Endothelial cell of umbilical vein (primary cell): ENCODE results near the gene NRROS. TPM values are rescaled to one million over a fixed set of nuclear protein-coding genes. Genes with fewer than 3 reads are reported as not detected.

Source experiments
- BruUV-seq: library from RNA; stranded (reverse); fragments of 400-500 nt; replicated peaks from 2 replicates; lab custom pipeline; 2021; lab: Mats Ljungman, UMichigan
- CTCF ChIA-PET: fragments of 300-600, 350-600 bp; sonication (Branson Sonifier 250); formaldehyde crosslinking; loops from one replicate; lab custom pipeline; 2021; ENCODE audit warnings: antibody characterized with exemption, inconsistent platforms; lab: Charles Lee
- POLR2A ChIA-PET: fragments of 300-600, 350-600 bp; sonication (Branson Sonifier 250); formaldehyde crosslinking; loops from one replicate; lab custom pipeline; 2021; ENCODE audit warnings: antibody characterized with exemption, inconsistent platforms; lab: Charles Lee
- DNase-seq: peaks from one replicate; pipeline ENCODE4 v3.0.0-alpha.2; 2011; ENCODE audit warnings: low read depth, low spot score
- FAIRE-seq: peaks from 2 replicates; lab custom pipeline; 2011; peaks lifted over from hg19 to GRCh38; lab: Jason Lieb, UNC
- H2AFZ ChIP-seq: 2 replicates; pipeline ENCODE4 v1.6.0; 2012; ENCODE audit warnings: low read depth, low read length, control low read depth, inconsistent platforms
- H3K27ac ChIP-seq: 2 replicates; pipeline ENCODE4 v1.5.1; 2011; ENCODE audit warnings: low read depth, mild to moderate bottlenecking, control low read depth, low read length, moderate library complexity; ENCODE audit not compliant: insufficient read depth
- H3K27me3 ChIP-seq, 2 experiments: 2 replicates each; pipeline versions ENCODE4 v1.6.0 to v1.6.1; 2011; ENCODE audit warnings: low read length in 2 of 2, mixed read lengths in 1 of 2; ENCODE audit not compliant: control insufficient read depth in 2 of 2, insufficient read depth in 2 of 2
- H3K36me3 ChIP-seq, 2 experiments: 2 replicates in 1 of 2; 3 replicates in 1 of 2; pipeline ENCODE4 v1.5.1; 2011; ENCODE audit warnings: low read length in 2 of 2, mild to moderate bottlenecking in 1 of 2, moderate library complexity in 1 of 2; ENCODE audit not compliant: control insufficient read depth in 2 of 2, insufficient read depth in 2 of 2; ENCODE audit errors: extremely low read depth in 1 of 2
- H3K4me1 ChIP-seq: 3 replicates; pipeline ENCODE4 v1.5.1; 2011; ENCODE audit warnings: mild to moderate bottlenecking, low read length; ENCODE audit not compliant: control insufficient read depth, insufficient read depth; ENCODE audit errors: extremely low read depth
- H3K4me2 ChIP-seq: 2 replicates; pipeline ENCODE4 v1.6.1; 2011; ENCODE audit warnings: low read length, control low read depth, mixed read lengths; ENCODE audit not compliant: insufficient read depth
- H3K4me3 ChIP-seq, 3 experiments: fragments of 200-600 bp in 1 of 3; sonication (generic), shearing (Covaris generic) in 1 of 3; replicated peaks in 1 of 3; 2 replicates each; pipeline ENCODE4 v1.5.1; 2011 to 2016; ENCODE audit warnings: control low read depth in 3 of 3, low read length in 3 of 3, mild to moderate bottlenecking in 2 of 3, inconsistent platforms in 1 of 3, low read depth in 1 of 3, moderate library complexity in 1 of 3; ENCODE audit not compliant: insufficient read depth in 1 of 3
- H3K79me2 ChIP-seq: 2 replicates; pipeline ENCODE4 v1.6.0; 2012; ENCODE audit warnings: low read length, inconsistent platforms; ENCODE audit not compliant: control insufficient read depth, insufficient read depth
- H3K9ac ChIP-seq: replicated peaks from 2 replicates; pipeline ENCODE3; 2011; ENCODE audit warnings: low read length, control low read depth; ENCODE audit not compliant: insufficient read depth; ENCODE audit errors: extremely low read depth
- H3K9me1 ChIP-seq: replicated peaks from 3 replicates; pipeline ENCODE4 v1.6.0; 2011; ENCODE audit warnings: mild to moderate bottlenecking, low read length; ENCODE audit not compliant: control insufficient read depth, insufficient read depth; ENCODE audit errors: extremely low read depth
- H3K9me3 ChIP-seq: replicated peaks from 2 replicates; pipeline ENCODE4 v1.5.1; 2012; ENCODE audit warnings: low read length, inconsistent platforms; ENCODE audit not compliant: control insufficient read depth, insufficient read depth
- H4K20me1 ChIP-seq: replicated peaks from 2 replicates; pipeline ENCODE3; 2011; ENCODE audit warnings: mild to moderate bottlenecking, low read length; ENCODE audit not compliant: control insufficient read depth, insufficient read depth; ENCODE audit errors: extremely low read depth
- EZH2 ChIP-seq: IDR thresholded peaks from 2 replicates; pipeline ENCODE4 v1.6.1; 2012; ENCODE audit warnings: borderline replicate concordance, low read depth, mild to moderate bottlenecking, moderate library complexity, low read length, inconsistent platforms; ENCODE audit not compliant: severe bottlenecking
- FOS ChIP-seq: IDR thresholded peaks from 2 replicates; pipeline ENCODE4 v1.6.1; 2011; ENCODE audit warnings: mild to moderate bottlenecking, low read length, moderate library complexity, borderline replicate concordance; ENCODE audit not compliant: insufficient read depth
- GATA2 ChIP-seq: IDR thresholded peaks from 2 replicates; pipeline ENCODE4 v1.7.0; 2011; ENCODE audit warnings: low read depth, mild to moderate bottlenecking, moderate library complexity, mixed read lengths, low read length; ENCODE audit not compliant: insufficient read length, insufficient read depth
- JUN ChIP-seq: IDR thresholded peaks from 2 replicates; pipeline ENCODE4 v1.6.1; 2011; ENCODE audit warnings: borderline replicate concordance, low read depth; ENCODE audit not compliant: insufficient read length, insufficient read depth
- MYC ChIP-seq: IDR thresholded peaks from one replicate; pipeline ENCODE4 v1.6.1; 2011; ENCODE audit warnings: mild to moderate bottlenecking, low read depth, low read length
- POLR2A ChIP-seq: IDR thresholded peaks from 2 replicates; pipeline ENCODE4 v1.6.1; 2012; ENCODE audit warnings: low read depth, mild to moderate bottlenecking, control low read depth, low read length
- POLR2AphosphoS5 ChIP-seq: IDR thresholded peaks from 2 replicates; pipeline ENCODE4 v1.6.1; 2012; ENCODE audit warnings: low read depth, mild to moderate bottlenecking, control low read depth, low read length, moderate library complexity; ENCODE audit not compliant: insufficient read depth
- dilution Hi-C: fragments of 300-500 bp; cut with MboI; formaldehyde crosslinking; loops from one replicate; pipeline ENCODE4 v1.15.0; 2019; ENCODE audit warnings: low sequenced_read_pairs; ENCODE audit not compliant: extremely low pct_ligation_motif_present
- intact Hi-C: fragments of 100-400 bp; cut with micrococcal nuclease; formaldehyde crosslinking; loops from one replicate; pipeline ENCODE4 v1.10.0; 2022
- polyA plus RNA-seq, 4 experiments: library from polyadenylated mRNA; depleted of rRNA in 3 of 4; stranded (reverse) in 3 of 4; unstranded in 1 of 4; fragments of >200 nt; gene quantifications; 2 replicates each; pipeline versions ENCODE4 v1.2.1 to v1.2.3, GENCODE V29; 2011 to 2012; ENCODE audit warnings: missing spikeins in 1 of 4
- total RNA-seq: library from RNA; stranded (reverse); gene quantifications from 2 replicates; pipeline ENCODE4 v1.2.3, GENCODE V29; 2021
- TF ChIP-seq, protein P1 (sequence below), 2 donors: IDR thresholded peaks; 1 replicate in 1 of 2; 2 replicates in 1 of 2; pipeline ENCODE4 v1.5.1; 2011; ENCODE audit warnings: low read length in 2 of 2, mild to moderate bottlenecking in 2 of 2, moderate library complexity in 2 of 2, control low read depth in 1 of 2, inconsistent platforms in 1 of 2, low read depth in 1 of 2; ENCODE audit not compliant: insufficient read depth in 1 of 2; ENCODE audit errors: extremely low read depth in 1 of 2
- TF ChIP-seq, protein P2 (sequence below): IDR thresholded peaks from 2 replicates; pipeline ENCODE4 v1.6.1; 2011; ENCODE audit not compliant: insufficient read depth, insufficient read length

Gene NRROS
- total and polyA plus RNA-seq, 2 donors (not counting 3 experiments of a cell fraction or from before 2014, with no cell fraction given): 8.1 to 15.6 TPM

DNA sequence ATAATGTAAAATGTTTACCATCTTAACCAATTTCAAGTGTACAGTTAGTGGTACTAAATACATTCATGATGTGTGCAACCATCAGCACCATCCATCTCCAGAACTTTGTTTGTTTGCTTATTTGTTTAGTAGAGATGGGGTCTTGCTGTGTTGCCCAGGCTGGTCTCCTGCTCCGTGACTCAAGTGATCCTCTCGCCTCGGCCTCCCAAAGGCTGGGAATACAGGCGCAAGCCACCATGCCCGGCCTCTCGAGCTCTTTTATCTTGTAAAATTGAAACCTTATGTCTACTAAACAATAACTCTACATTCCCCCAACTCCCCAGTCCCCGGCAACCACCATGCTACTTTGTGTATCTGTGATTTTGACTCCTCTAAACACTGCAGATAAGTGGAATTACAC lies 39.1 kb upstream of the NRROS start:
- dilution Hi-C loops: no loop called here
- no peaks in the 10 kb centered on the region for H3K9me3 ChIP-seq
- no peak overlapping the region for H3K27ac ChIP-seq
- no peak overlapping the region for H3K4me2 ChIP-seq
- no peaks in the 10 kb centered on the region for H3K4me1 ChIP-seq
- peaks cover 6 to 8% of the 10 kb centered on the region in 2 experiments for H3K27me3 ChIP-seq
- no peak for DNase-seq
- no peak overlapping the region for H3K4me3 ChIP-seq
- BruUV-seq: no TSS peak
- no peaks in the 10 kb centered on the region for H4K20me1 ChIP-seq
- POLR2A ChIA-PET: no interaction called here
- intact Hi-C loops: no loop called here
- H2AFZ ChIP-seq: no peak overlapping the region
- no peaks in the 10 kb centered on the region for H3K79me2 ChIP-seq
- no peak overlapping the region for H3K9ac ChIP-seq
- CTCF ChIA-PET: interaction anchor here (0.6 kb wide), 1 partner anchor 20 kb away, joined by 4 read pairs; no protein-coding TSS in a partner anchor
- no peak for FAIRE-seq
- no peaks in the 10 kb centered on the region for H3K9me1 ChIP-seq
- TF ChIP-seq, protein P1, sequence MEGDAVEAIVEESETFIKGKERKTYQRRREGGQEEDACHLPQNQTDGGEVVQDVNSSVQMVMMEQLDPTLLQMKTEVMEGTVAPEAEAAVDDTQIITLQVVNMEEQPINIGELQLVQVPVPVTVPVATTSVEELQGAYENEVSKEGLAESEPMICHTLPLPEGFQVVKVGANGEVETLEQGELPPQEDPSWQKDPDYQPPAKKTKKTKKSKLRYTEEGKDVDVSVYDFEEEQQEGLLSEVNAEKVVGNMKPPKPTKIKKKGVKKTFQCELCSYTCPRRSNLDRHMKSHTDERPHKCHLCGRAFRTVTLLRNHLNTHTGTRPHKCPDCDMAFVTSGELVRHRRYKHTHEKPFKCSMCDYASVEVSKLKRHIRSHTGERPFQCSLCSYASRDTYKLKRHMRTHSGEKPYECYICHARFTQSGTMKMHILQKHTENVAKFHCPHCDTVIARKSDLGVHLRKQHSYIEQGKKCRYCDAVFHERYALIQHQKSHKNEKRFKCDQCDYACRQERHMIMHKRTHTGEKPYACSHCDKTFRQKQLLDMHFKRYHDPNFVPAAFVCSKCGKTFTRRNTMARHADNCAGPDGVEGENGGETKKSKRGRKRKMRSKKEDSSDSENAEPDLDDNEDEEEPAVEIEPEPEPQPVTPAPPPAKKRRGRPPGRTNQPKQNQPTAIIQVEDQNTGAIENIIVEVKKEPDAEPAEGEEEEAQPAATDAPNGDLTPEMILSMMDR (IDR thresholded peaks at IDR 0.05; ENCODE audit: extremely low read depth in 1 of 2, insufficient read depth in 1 of 2, low read depth in 1 of 2, low read length in 2 of 2): no peak
- TF ChIP-seq GATA2: no peak
- no peak for TF ChIP-seq POLR2A
- no peak for TF ChIP-seq MYC
- TF ChIP-seq POLR2AphosphoS5: no peak
- TF ChIP-seq JUN: no peak
- TF ChIP-seq, protein P2, sequence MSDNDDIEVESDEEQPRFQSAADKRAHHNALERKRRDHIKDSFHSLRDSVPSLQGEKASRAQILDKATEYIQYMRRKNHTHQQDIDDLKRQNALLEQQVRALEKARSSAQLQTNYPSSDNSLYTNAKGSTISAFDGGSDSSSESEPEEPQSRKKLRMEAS: no peak
- TF ChIP-seq EZH2: no peak
- no peak for TF ChIP-seq FOS
- no peaks in the 10 kb centered on the region for H3K36me3 ChIP-seq
